Heart left ventricle (tissue), 16 donors: ENCODE data around the gene RFESD. TPM values are rescaled to one million over a fixed set of nuclear protein-coding genes. Genes with fewer than 3 reads are reported as not detected.

Experiments used
- ATAC-seq, 4 donors: fragments of 200-7000 bp; cut with Tn5 transposase; one replicate each; pipeline ENCODE4 v1.9.1; 2020 to 2022; ENCODE audit warnings: moderate library complexity in 4 of 4, mild to moderate bottlenecking in 3 of 4, moderate number of reproducible peaks in 1 of 4
- DNase-seq, 5 donors: peaks; one replicate each; pipeline ENCODE4 v3.0.0-alpha.2; 2020
- H3K27ac ChIP-seq, 12 donors: fragments of 200-600 bp; sonication (generic) in 4 of 12; one replicate each; pipeline versions ENCODE4 v1.5.0 to v1.8.0; 2016 to 2022; ENCODE audit warnings: mild to moderate bottlenecking in 2 of 12
- H3K27me3 ChIP-seq, 9 donors: fragments of 200-600 bp; sonication (generic) in 2 of 9; one replicate each; pipeline versions ENCODE4 v1.5.1 to v1.8.0; 2016 to 2022; ENCODE audit warnings: mild to moderate bottlenecking in 3 of 9
- H3K36me3 ChIP-seq, 9 donors: fragments of 200-600 bp; sonication (generic) in 2 of 9; one replicate each; pipeline versions ENCODE4 v1.5.0 to v1.8.0; 2018 to 2022; ENCODE audit warnings: mild to moderate bottlenecking in 2 of 9
- H3K4me1 ChIP-seq, 12 donors: fragments of 200-600 bp; sonication (generic) in 4 of 12; one replicate each; pipeline versions ENCODE4 v1.5.0 to v1.8.0; 2016 to 2022; ENCODE audit warnings: mild to moderate bottlenecking in 3 of 12
- H3K4me3 ChIP-seq, 12 donors: fragments of 200-600 bp; sonication (generic) in 4 of 12; one replicate each; pipeline versions ENCODE4 v1.5.0 to v1.8.0; 2017 to 2022; ENCODE audit warnings: mild to moderate bottlenecking in 9 of 12, moderate library complexity in 4 of 12
- H3K9me3 ChIP-seq, 12 donors: fragments of 200-600 bp; sonication (generic) in 4 of 12; one replicate each; pipeline versions ENCODE4 v1.5.0 to v1.8.0; 2016 to 2022; ENCODE audit warnings: mild to moderate bottlenecking in 1 of 12
- CTCF ChIP-seq, 12 donors: fragments of 200-600 bp; sonication (generic) in 4 of 12; IDR thresholded peaks; one replicate each; pipeline versions ENCODE4 v1.5.0 to v1.8.0; 2018 to 2022; ENCODE audit warnings: antibody characterized with exemption in 12 of 12, mild to moderate bottlenecking in 5 of 12
- POLR2A ChIP-seq, 2 donors: fragments of 450-650 bp; IDR thresholded peaks; one replicate each; pipeline ENCODE4 v1.6.1; 2017; ENCODE audit warnings: antibody characterized with exemption in 2 of 2, mild to moderate bottlenecking in 2 of 2, moderate library complexity in 2 of 2
- WGBS, 4 donors: extraction: QIAGEN DNeasy Blood & Tissue Kit in 2 of 4; methylation state at CpG; one replicate each; pipeline versions ENCODE4 v1.1.5 to v1.1.7; 2013 to 2018; 5-methylcytosine and 5-hydroxymethylcytosine counted together
- intact Hi-C, 10 donors: fragments of 100-400 bp; cut with DNase I; formaldehyde crosslinking; loops; one replicate each; pipeline versions ENCODE4 v1.11.1 to v1.14.2; 2022
- polyA plus RNA-seq, 2 donors: library from polyadenylated mRNA; stranded (reverse); fragments of 200-250 nt; gene quantifications; one replicate each; pipeline ENCODE4 v1.2.3, GENCODE V29; 2013
- total RNA-seq, 9 donors: library from RNA; depleted of rRNA in 2 of 9; stranded (reverse); fragments of >200 nt in 2 of 9; fragmentation: NEBNext Ultra II Directional in 3 of 9; extraction: Animal tissue kit (Norgen Biotek cat#: 25700) in 3 of 9; gene quantifications; one replicate each; pipeline versions ENCODE4 v1.1.0 to v1.2.4, GENCODE V29; 2016 to 2023
- donor health status: ischemic (EF 13 %, LVEDD 7.1; RV severe dilation, severe dysfunction).
- donor health status: healthy with polysubstance abuse.
- donor health status: DM: no; HTN: yes; CAD: no.
- donor health status: DM: no; HTN: no; CAD: no.
- donor health status: ischemic (EF 25% LVEDD 6.9; RV normal size, moderate dysfunction).
- donor health status: ischemic (EF 25% LVEDD 5.7; RV mildly dilated, moderate dysfunction).
- donor health status: healthy.
- donor health status: DM: yes; HTN: yes; CAD: no.
- donor health status: ischemic (EF 35%, LVEDD 5.7; RV mildly dilated, moderate dysfunction).
- donor health status: nonischemic (EF 11% LVEDD 7.7; RV severe dilation, severe dysfunction).
- donor health status: DM: yes; HTN: yes; CAD: no.
- donor health status: PGD.
- donor health status: ischemic (EF 29% LVEDD 5.4; RV normal size, mild dysfunction).
- donor health status: nonischemic (EF 23%, LVEDD 6.1; RV moderate dilation, normal function).

Gene RFESD
- total and polyA plus RNA-seq, 11 donors = 1.3 to 5.0 (median 3.5) TPM

- no peak for TF ChIP-seq POLR2A (IDR thresholded peaks at IDR 0.05)
- TF ChIP-seq CTCF (IDR thresholded peaks at IDR 0.05) = no peak
- H3K36me3 ChIP-seq = no peaks in the 10 kb centered on the region
- ATAC-seq (no peak), DNase-seq (no peak)
- H3K4me3 ChIP-seq = no peak overlapping the region
- H3K4me1 ChIP-seq = no peaks in the 10 kb centered on the region
- H3K27ac ChIP-seq = no peak overlapping the region
- no peaks in the 10 kb centered on the region for H3K9me3 ChIP-seq
- intact Hi-C loops = no loop called here
- no peaks in the 10 kb centered on the region for H3K27me3 ChIP-seq
These were observed 43.8 kb downstream of the RFESD start for GRCh38 chr5:95690333-95690732.

GRCh38 chr5:95697781-95698681 lies 51.5 kb downstream of the RFESD start:
- no peaks in the 10 kb centered on the region for H3K4me1 ChIP-seq
- no peak overlapping the region for H3K4me3 ChIP-seq
- no peak overlapping the region for H3K27ac ChIP-seq
- TF ChIP-seq POLR2A (IDR thresholded peaks at IDR 0.05) = no peak
- TF ChIP-seq CTCF (IDR thresholded peaks at IDR 0.05) = no peak
- no peaks in the 10 kb centered on the region for H3K27me3 ChIP-seq
- intact Hi-C loops = no loop called here
- WGBS, 4 donors = 52 to 60% (median 56%) methylated on average over 7 of the region's 7 CpGs
- ATAC-seq (no peak), DNase-seq (no peak)
- no peaks in the 10 kb centered on the region for H3K9me3 ChIP-seq
- no peaks in the 10 kb centered on the region for H3K36me3 ChIP-seq

GRCh38 chr5:95699337-95699736 lies 52.8 kb downstream of the RFESD start:
- ATAC-seq (no peak), DNase-seq (no peak)
- TF ChIP-seq CTCF (IDR thresholded peaks at IDR 0.05) (no peak), POLR2A (IDR thresholded peaks at IDR 0.05) (no peak)
- 93 to 100% (median 98%) methylated on average over 1 of the region's 1 CpG for WGBS, 4 donors
- Histone ChIP-seq H3K27me3 (no peaks in the 10 kb centered on the region), H3K4me3 (no peak overlapping the region), H3K4me1 (no peaks in the 10 kb centered on the region), H3K9me3 (no peaks in the 10 kb centered on the region), H3K27ac (no peak overlapping the region), H3K36me3 (no peaks in the 10 kb centered on the region)
- intact Hi-C loops = no loop called here

- H3K4me3 ChIP-seq = no peak overlapping the region
- no peak overlapping the region for H3K27ac ChIP-seq
- ATAC-seq (no peak), DNase-seq (no peak)
- H3K4me1 ChIP-seq = no peaks in the 10 kb centered on the region
- H3K9me3 ChIP-seq = no peaks in the 10 kb centered on the region
- no peaks in the 10 kb centered on the region for H3K27me3 ChIP-seq
- no peaks in the 10 kb centered on the region for H3K36me3 ChIP-seq
- TF ChIP-seq CTCF (IDR thresholded peaks at IDR 0.05) (no peak), POLR2A (IDR thresholded peaks at IDR 0.05) (no peak)
- intact Hi-C loops = no loop called here
These were observed 54.5 kb downstream of the RFESD start for GRCh38 chr5:95701074-95701473.
